Activated gamma-delta T cell treated with anti-CD3 and anti-CD28 coated beads, Interleukin-2, amount 50 U/mL, for 16 hours (primary cell): ENCODE data around the gene NELFCD.
"Not testable (repeated sequence)": the region's sequence is repeated elsewhere in the genome, so short reads cannot be mapped to it uniquely, and the experiment has no call there.

Experiments used
- DNase-seq: peaks from one replicate; pipeline ENCODE4 v3.0.0-alpha.2; 2020; ENCODE audit warnings: low read depth

Gene NELFCD

GRCh38 chr20:58973866-58974265 is 7.2 kb upstream of the NELFCD start:
- no peak for DNase-seq

- DNase-seq: no peak
Observed at GRCh38 chr20:58975353-58975752, 5.7 kb upstream of the NELFCD start.

GRCh38 chr20:58976061-58976730 is 4.9 kb upstream of the NELFCD start:
- DNase-seq: no peak

- no peak for DNase-seq
Observed at GRCh38 chr20:58978351-58979190, 2.5 kb upstream of the NELFCD start.

- DNase-seq: no peak
Observed at GRCh38 chr20:58981628-58982364, 740 bp downstream of the NELFCD start.

GRCh38 chr20:58982406-58983114 is 1.5 kb downstream of the NELFCD start:
- no peak for DNase-seq

- DNase-seq: not testable (repeated sequence)
Observed at GRCh38 chr20:58983115-58983468, 2.0 kb downstream of the NELFCD start.

GRCh38 chr20:58984691-58985090 is 3.6 kb downstream of the NELFCD start:
- no peak for DNase-seq

- DNase-seq: no peak
Observed at GRCh38 chr20:58985656-58986055, 4.6 kb downstream of the NELFCD start.

GRCh38 chr20:58986286-58986967 is 5.4 kb downstream of the NELFCD start:
- no peak for DNase-seq

GRCh38 chr20:58986968-58987517 is 6.0 kb downstream of the NELFCD start:
- no peak for DNase-seq

- DNase-seq: no peak
Observed at GRCh38 chr20:58987790-58988564, 6.9 kb downstream of the NELFCD start.

GRCh38 chr20:58988565-58988882 is 7.5 kb downstream of the NELFCD start:
- DNase-seq: no peak

- DNase-seq: no peak
Observed at GRCh38 chr20:58989196-58989595, 8.1 kb downstream of the NELFCD start.

GRCh38 chr20:58990651-58991445 is 9.8 kb downstream of the NELFCD start:
- DNase-seq: no peak

- DNase-seq: no peak
Observed at GRCh38 chr20:58991715-58992114, 10.7 kb downstream of the NELFCD start.

- DNase-seq: no peak
Observed at GRCh38 chr20:58992911-58993310, 11.9 kb downstream of the NELFCD start.

- DNase-seq: no peak
Observed at GRCh38 chr20:58993332-58994248, 12.5 kb downstream of the NELFCD start.
